ENCODE measurements around the gene SCMH1. TPM values are rescaled to one million over a fixed set of nuclear protein-coding genes. Genes with fewer than 3 reads are reported as not detected.

The SCMH1 gene
- total and polyA plus RNA-seq, 2 donors (not counting 3 experiments of a cell fraction or from before 2014, with no cell fraction given): 39.9 to 40.7 TPM

- no peaks in the 10 kb centered on the region for H3K4me1 ChIP-seq (ENCODE audit: control insufficient read depth, extremely low read depth, insufficient read depth, low read length)
- H3K27ac ChIP-seq (ENCODE audit: insufficient read depth, low read depth, low read length): no peak overlapping the region
- no peak for TF ChIP-seq EZH2 (IDR thresholded peaks at IDR 0.05; ENCODE audit: borderline replicate concordance, low read depth, low read length, severe bottlenecking)
- no peak for TF ChIP-seq MYC (IDR thresholded peaks at IDR 0.05; ENCODE audit: low read depth, low read length)
- no peak for TF ChIP-seq CTCF (IDR thresholded peaks at IDR 0.05; ENCODE audit: extremely low read depth in 1 of 2, insufficient read depth in 1 of 2, low read depth in 1 of 2, low read length in 2 of 2)
- TF ChIP-seq, protein P1, sequence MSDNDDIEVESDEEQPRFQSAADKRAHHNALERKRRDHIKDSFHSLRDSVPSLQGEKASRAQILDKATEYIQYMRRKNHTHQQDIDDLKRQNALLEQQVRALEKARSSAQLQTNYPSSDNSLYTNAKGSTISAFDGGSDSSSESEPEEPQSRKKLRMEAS (IDR thresholded peaks at IDR 0.05; ENCODE audit: insufficient read depth, insufficient read length): no peak
- TF ChIP-seq FOS (IDR thresholded peaks at IDR 0.05; ENCODE audit: borderline replicate concordance, insufficient read depth, low read length): no peak
- TF ChIP-seq JUN (IDR thresholded peaks at IDR 0.05; ENCODE audit: borderline replicate concordance, insufficient read depth, insufficient read length, low read depth): no peak
- no peak for TF ChIP-seq POLR2AphosphoS5 (IDR thresholded peaks at IDR 0.05; ENCODE audit: insufficient read depth, low read depth, low read length)
- no peak for TF ChIP-seq GATA2 (IDR thresholded peaks at IDR 0.05; ENCODE audit: insufficient read depth, insufficient read length, low read depth, low read length)
- TF ChIP-seq POLR2A (IDR thresholded peaks at IDR 0.05; ENCODE audit: low read depth, low read length): no peak
- H3K36me3 ChIP-seq (ENCODE audit: control insufficient read depth in 2 of 2, extremely low read depth in 1 of 2, insufficient read depth in 2 of 2, low read length in 2 of 2): no peaks in the 10 kb centered on the region
- no peaks in the 10 kb centered on the region for H3K9me1 ChIP-seq (replicated peaks; ENCODE audit: control insufficient read depth, extremely low read depth, insufficient read depth, low read length)
- H3K79me2 ChIP-seq (ENCODE audit: control insufficient read depth, insufficient read depth, low read length): no peaks in the 10 kb centered on the region
- CTCF ChIA-PET: interaction anchor here (1.9 kb wide), 1 partner anchor 14 kb away, joined by 5 read pairs; no protein-coding TSS in a partner anchor
- H3K4me3 ChIP-seq (replicated peaks in 1 of 3; ENCODE audit: insufficient read depth in 1 of 3, low read depth in 1 of 3, low read length in 3 of 3): no peak overlapping the region
- no peak overlapping the region for H2AFZ ChIP-seq (ENCODE audit: low read depth, low read length)
- no peak overlapping the region for H3K4me2 ChIP-seq (ENCODE audit: insufficient read depth, low read length)
- DNase-seq (ENCODE audit: low read depth, low spot score) (no peak), FAIRE-seq (no peak)
- no peaks in the 10 kb centered on the region for H3K9me3 ChIP-seq (replicated peaks; ENCODE audit: control insufficient read depth, insufficient read depth, low read length)
- POLR2A ChIA-PET: no interaction called here
- no peaks in the 10 kb centered on the region for H3K27me3 ChIP-seq (ENCODE audit: control insufficient read depth in 2 of 2, insufficient read depth in 2 of 2, low read length in 2 of 2)
- no peaks in the 10 kb centered on the region for H4K20me1 ChIP-seq (replicated peaks; ENCODE audit: control insufficient read depth, extremely low read depth, insufficient read depth, low read length)
- intact Hi-C loops (cut with micrococcal nuclease): no loop called here
- BruUV-seq (replicated peaks): no TSS peak
- dilution Hi-C loops (cut with MboI; ENCODE audit: extremely low pct_ligation_motif_present, low sequenced_read_pairs): no loop called here
- H3K9ac ChIP-seq (replicated peaks; ENCODE audit: extremely low read depth, insufficient read depth, low read length): no peak overlapping the region
These were observed 87.0 kb downstream of the SCMH1 start for GRCh38 chr1:41155105-41155504.

All from endothelial cell of umbilical vein (primary cell).